K562 (cell line): ENCODE results near the gene SIRT5. TPM values are rescaled to one million over a fixed set of nuclear protein-coding genes. Genes with fewer than 3 reads are reported as not detected.

Source experiments
- CAMTA2 ChIP-seq: fragments of 250-450 bp; sonication (Bioruptor Pico); conservative IDR thresholded peaks from 2 replicates; pipeline ENCODE4 v1.5.1; 2022
- CBX1 ChIP-seq: sonication (generic); IDR thresholded peaks from 2 replicates; pipeline ENCODE4 v1.6.1; 2016; ENCODE audit warnings: antibody characterized with exemption, low read depth, mild to moderate bottlenecking
- DDX20 ChIP-seq: fragments of 450-650 bp; IDR thresholded peaks from 2 replicates; pipeline ENCODE4 v1.6.1; 2016; ENCODE audit warnings: missing genetic modification characterization, low read depth, mild to moderate bottlenecking, missing compliant biosample characterization, moderate library complexity
- GTF2F1 ChIP-seq: IDR thresholded peaks from 2 replicates; pipeline ENCODE4 v1.6.1; 2011; ENCODE audit warnings: low read depth, low read length, improper control_type of control experiment
- JUNB ChIP-seq: fragments of 450-650 bp; formaldehyde crosslinking; conservative IDR thresholded peaks from 2 replicates; pipeline ENCODE4 v1.4.0; 2020; ENCODE audit warnings: mild to moderate bottlenecking
- NFATC3 ChIP-seq: fragments of 450-650 bp; IDR thresholded peaks from 2 replicates; pipeline ENCODE4 v1.6.1; 2017; ENCODE audit warnings: mild to moderate bottlenecking
- NR2C2 ChIP-seq, 2 experiments: fragments of 200-800 bp in 1 of 2; sonication (Bioruptor generic) in 1 of 2; sonication (generic) in 1 of 2; formaldehyde crosslinking in 1 of 2; IDR thresholded peaks; 2 replicates each; pipeline versions ENCODE4 v1.6.1 to v1.8.0; 2016 to 2022; ENCODE audit warnings: mild to moderate bottlenecking in 1 of 2, missing compliant biosample characterization in 1 of 2, missing genetic modification characterization in 1 of 2, missing genetic modification reagents in 1 of 2
- RAD21 ChIP-seq, 2 experiments: fragments of 250-450 bp in 1 of 2; fragments of 450-650 bp in 1 of 2; sonication (Bioruptor Pico) in 1 of 2; formaldehyde crosslinking in 1 of 2; IDR thresholded peaks in 1 of 2; conservative IDR thresholded peaks in 1 of 2; 2 replicates each; pipeline versions ENCODE4 v1.4.0 to v1.8.0; 2020 to 2022; ENCODE audit warnings: mild to moderate bottlenecking in 2 of 2, moderate library complexity in 1 of 2
- RFX7 ChIP-seq: fragments of 250-450 bp; sonication (Bioruptor Pico); IDR thresholded peaks from 2 replicates; pipeline ENCODE4 v1.5.1; 2021; ENCODE audit warnings: mild to moderate bottlenecking
- SMAD4 ChIP-seq: fragments of 250-450 bp; sonication (Bioruptor Pico); conservative IDR thresholded peaks from 2 replicates; pipeline ENCODE4 v1.8.0; 2021; ENCODE audit warnings: inconsistent platforms, mild to moderate bottlenecking, moderate library complexity
- TEAD4 ChIP-seq, 2 experiments: sonication (generic) in 1 of 2; formaldehyde crosslinking in 1 of 2; IDR thresholded peaks; 2 replicates each; pipeline versions ENCODE4 v1.6.1 to v1.8.0; 2012 to 2022; ENCODE audit warnings: borderline replicate concordance in 1 of 2, inconsistent platforms in 1 of 2, low read length in 1 of 2, mild to moderate bottlenecking in 1 of 2, missing genetic modification reagents in 1 of 2
- ZKSCAN3 ChIP-seq: fragments of 250-450 bp; sonication (Bioruptor Pico); IDR thresholded peaks from 2 replicates; pipeline ENCODE4 v1.4.0; 2020
- ZNF24 ChIP-seq: fragments of 450-650 bp; IDR thresholded peaks from 2 replicates; pipeline ENCODE4 v1.6.1; 2016
- polyA plus RNA-seq, 8 experiments: library from polyadenylated mRNA; depleted of rRNA in 4 of 8; stranded (reverse) in 5 of 8; unstranded in 3 of 8; fragments of >200 nt; fragmentation: Nextera tagmentation in 2 of 8; fragmentation: Illumina TruSeq in 1 of 8; extraction: Ambion mirVana in 2 of 8; extraction: Trizol in 1 of 8; gene quantifications; 2 replicates each; pipeline versions ENCODE4 v1.2.1 to v1.2.3, GENCODE V29; 2011 to 2014; ENCODE audit warnings: inconsistent platforms in 1 of 8, missing spikeins in 1 of 8
- total RNA-seq, 7 experiments: library from RNA; depleted of rRNA in 6 of 7; stranded (reverse); fragments of >200 nt in 6 of 7; fragmentation: Illumina TruSeq in 2 of 7; extraction: Trizol in 2 of 7; gene quantifications; 2 replicates each; pipeline versions ENCODE4 v1.2.1 to v1.2.3, GENCODE V29; 2011 to 2021; ENCODE audit warnings: low replicate concordance in 1 of 7
- TF ChIP-seq, protein P1 (sequence below): fragments of 450-650 bp; formaldehyde crosslinking; IDR thresholded peaks from 2 replicates; pipeline ENCODE4 v1.4.0; 2022; ENCODE audit warnings: missing genetic modification characterization
- TF ChIP-seq, protein P2 (sequence below): fragments of 250-450 bp; sonication (Bioruptor Pico); IDR thresholded peaks from 2 replicates; pipeline ENCODE4 v1.8.0; 2021; ENCODE audit warnings: mild to moderate bottlenecking, moderate library complexity
- TF ChIP-seq, protein P3 (sequence below): fragments of 250-450 bp; sonication (Bioruptor Pico); IDR thresholded peaks from 2 replicates; pipeline ENCODE4 v1.8.0; 2022; ENCODE audit warnings: moderate library complexity, mild to moderate bottlenecking, inconsistent platforms
- TF ChIP-seq, protein P4 (sequence below), 3 experiments: IDR thresholded peaks in 2 of 3; conservative IDR thresholded peaks in 1 of 3; 2 replicates each; pipeline ENCODE4 v1.5.1; 2011 to 2012; ENCODE audit warnings: low read length in 3 of 3, mild to moderate bottlenecking in 3 of 3, control low read depth in 2 of 3, improper control_type of control experiment in 1 of 3, inconsistent platforms in 1 of 3, low read depth in 1 of 3, mixed read lengths in 1 of 3, moderate library complexity in 1 of 3; ENCODE audit not compliant: insufficient read depth in 2 of 3
- TF ChIP-seq, protein P5 (sequence below): fragments of 150-350 bp; conservative IDR thresholded peaks from 2 replicates; pipeline ENCODE4 v1.6.1; 2014; ENCODE audit warnings: low read length

The SIRT5 gene
- total and polyA plus RNA-seq, 9 of the 15 experiments (the other 6 are each of a cell fraction or from before 2014, with no cell fraction given) = 2.1 to 15.7 (median 11.4) TPM

DNA sequence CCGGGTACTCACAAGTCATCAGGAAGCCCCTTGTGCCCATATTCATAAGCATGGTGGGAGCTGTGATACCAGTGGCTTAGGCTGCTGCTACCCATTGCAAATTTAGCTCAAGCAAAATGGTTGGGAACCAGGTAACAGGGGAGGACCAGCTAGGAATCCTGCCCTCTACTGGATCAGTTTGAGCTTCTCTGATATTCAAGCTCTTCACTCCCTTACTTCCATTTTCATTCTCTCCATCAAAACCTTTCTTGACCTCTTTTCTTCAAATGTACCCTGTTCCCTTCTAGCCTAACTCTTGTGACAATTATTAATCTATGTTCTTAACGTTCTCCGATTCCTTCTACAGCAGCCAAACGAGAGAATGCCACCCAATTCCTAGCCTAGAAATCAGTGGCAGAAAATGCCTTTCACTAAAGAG, 50.5 kb downstream of the SIRT5 start (continued):
- TF ChIP-seq, protein P1, sequence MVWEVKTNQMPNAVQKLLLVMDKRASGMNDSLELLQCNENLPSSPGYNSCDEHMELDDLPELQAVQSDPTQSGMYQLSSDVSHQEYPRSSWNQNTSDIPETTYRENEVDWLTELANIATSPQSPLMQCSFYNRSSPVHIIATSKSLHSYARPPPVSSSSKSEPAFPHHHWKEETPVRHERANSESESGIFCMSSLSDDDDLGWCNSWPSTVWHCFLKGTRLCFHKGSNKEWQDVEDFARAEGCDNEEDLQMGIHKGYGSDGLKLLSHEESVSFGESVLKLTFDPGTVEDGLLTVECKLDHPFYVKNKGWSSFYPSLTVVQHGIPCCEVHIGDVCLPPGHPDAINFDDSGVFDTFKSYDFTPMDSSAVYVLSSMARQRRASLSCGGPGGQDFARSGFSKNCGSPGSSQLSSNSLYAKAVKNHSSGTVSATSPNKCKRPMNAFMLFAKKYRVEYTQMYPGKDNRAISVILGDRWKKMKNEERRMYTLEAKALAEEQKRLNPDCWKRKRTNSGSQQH (CRISPR knock-in tag) = no peak
- TF ChIP-seq, protein P2, sequence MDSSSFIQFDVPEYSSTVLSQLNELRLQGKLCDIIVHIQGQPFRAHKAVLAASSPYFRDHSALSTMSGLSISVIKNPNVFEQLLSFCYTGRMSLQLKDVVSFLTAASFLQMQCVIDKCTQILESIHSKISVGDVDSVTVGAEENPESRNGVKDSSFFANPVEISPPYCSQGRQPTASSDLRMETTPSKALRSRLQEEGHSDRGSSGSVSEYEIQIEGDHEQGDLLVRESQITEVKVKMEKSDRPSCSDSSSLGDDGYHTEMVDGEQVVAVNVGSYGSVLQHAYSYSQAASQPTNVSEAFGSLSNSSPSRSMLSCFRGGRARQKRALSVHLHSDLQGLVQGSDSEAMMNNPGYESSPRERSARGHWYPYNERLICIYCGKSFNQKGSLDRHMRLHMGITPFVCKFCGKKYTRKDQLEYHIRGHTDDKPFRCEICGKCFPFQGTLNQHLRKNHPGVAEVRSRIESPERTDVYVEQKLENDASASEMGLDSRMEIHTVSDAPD (CRISPR knock-in tag) = no peak
- TF ChIP-seq JUNB (CRISPR knock-in tag) (no peak), NR2C2 (CRISPR knock-in tag; IDR thresholded peaks at IDR 0.05) (no peak), NR2C2 (tag; IDR thresholded peaks at IDR 0.05) (no peak), SMAD4 (CRISPR knock-in tag) (no peak), CBX1 (no peak), NFATC3 (peak; percentile 4; the same call in 1 of the 2 replicates), GTF2F1 (no peak), ZNF24 (no peak), DDX20 (no peak), ZKSCAN3 (no peak), CAMTA2 (no peak), RFX7 (no peak), RAD21 (CRISPR knock-in tag; conservative IDR thresholded peaks at IDR 0.05 in 1 of 2, IDR thresholded peaks at IDR 0.05 in 1 of 2) (peak; percentile 38 to 64), TEAD4 (IDR thresholded peaks at IDR 0.05; ENCODE audit: low read length) (no peak), TEAD4 (CRISPR knock-in tag; IDR thresholded peaks at IDR 0.05; ENCODE audit: borderline replicate concordance) (no peak)
- TF ChIP-seq, protein P3, sequence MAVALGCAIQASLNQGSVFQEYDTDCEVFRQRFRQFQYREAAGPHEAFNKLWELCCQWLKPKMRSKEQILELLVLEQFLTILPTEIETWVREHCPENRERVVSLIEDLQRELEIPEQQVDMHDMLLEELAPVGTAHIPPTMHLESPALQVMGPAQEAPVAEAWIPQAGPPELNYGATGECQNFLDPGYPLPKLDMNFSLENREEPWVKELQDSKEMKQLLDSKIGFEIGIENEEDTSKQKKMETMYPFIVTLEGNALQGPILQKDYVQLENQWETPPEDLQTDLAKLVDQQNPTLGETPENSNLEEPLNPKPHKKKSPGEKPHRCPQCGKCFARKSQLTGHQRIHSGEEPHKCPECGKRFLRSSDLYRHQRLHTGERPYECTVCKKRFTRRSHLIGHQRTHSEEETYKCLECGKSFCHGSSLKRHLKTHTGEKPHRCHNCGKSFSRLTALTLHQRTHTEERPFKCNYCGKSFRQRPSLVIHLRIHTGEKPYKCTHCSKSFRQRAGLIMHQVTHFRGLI (CRISPR knock-in tag) = no peak
- TF ChIP-seq, protein P4, sequence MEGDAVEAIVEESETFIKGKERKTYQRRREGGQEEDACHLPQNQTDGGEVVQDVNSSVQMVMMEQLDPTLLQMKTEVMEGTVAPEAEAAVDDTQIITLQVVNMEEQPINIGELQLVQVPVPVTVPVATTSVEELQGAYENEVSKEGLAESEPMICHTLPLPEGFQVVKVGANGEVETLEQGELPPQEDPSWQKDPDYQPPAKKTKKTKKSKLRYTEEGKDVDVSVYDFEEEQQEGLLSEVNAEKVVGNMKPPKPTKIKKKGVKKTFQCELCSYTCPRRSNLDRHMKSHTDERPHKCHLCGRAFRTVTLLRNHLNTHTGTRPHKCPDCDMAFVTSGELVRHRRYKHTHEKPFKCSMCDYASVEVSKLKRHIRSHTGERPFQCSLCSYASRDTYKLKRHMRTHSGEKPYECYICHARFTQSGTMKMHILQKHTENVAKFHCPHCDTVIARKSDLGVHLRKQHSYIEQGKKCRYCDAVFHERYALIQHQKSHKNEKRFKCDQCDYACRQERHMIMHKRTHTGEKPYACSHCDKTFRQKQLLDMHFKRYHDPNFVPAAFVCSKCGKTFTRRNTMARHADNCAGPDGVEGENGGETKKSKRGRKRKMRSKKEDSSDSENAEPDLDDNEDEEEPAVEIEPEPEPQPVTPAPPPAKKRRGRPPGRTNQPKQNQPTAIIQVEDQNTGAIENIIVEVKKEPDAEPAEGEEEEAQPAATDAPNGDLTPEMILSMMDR (IDR thresholded peaks at IDR 0.05 in 2 of 3, conservative IDR thresholded peaks at IDR 0.05 in 1 of 3; ENCODE audit: insufficient read depth in 2 of 3, low read depth in 1 of 3, low read length in 3 of 3) = peak; percentile 53 to 69 (median 67)
- TF ChIP-seq, protein P5, sequence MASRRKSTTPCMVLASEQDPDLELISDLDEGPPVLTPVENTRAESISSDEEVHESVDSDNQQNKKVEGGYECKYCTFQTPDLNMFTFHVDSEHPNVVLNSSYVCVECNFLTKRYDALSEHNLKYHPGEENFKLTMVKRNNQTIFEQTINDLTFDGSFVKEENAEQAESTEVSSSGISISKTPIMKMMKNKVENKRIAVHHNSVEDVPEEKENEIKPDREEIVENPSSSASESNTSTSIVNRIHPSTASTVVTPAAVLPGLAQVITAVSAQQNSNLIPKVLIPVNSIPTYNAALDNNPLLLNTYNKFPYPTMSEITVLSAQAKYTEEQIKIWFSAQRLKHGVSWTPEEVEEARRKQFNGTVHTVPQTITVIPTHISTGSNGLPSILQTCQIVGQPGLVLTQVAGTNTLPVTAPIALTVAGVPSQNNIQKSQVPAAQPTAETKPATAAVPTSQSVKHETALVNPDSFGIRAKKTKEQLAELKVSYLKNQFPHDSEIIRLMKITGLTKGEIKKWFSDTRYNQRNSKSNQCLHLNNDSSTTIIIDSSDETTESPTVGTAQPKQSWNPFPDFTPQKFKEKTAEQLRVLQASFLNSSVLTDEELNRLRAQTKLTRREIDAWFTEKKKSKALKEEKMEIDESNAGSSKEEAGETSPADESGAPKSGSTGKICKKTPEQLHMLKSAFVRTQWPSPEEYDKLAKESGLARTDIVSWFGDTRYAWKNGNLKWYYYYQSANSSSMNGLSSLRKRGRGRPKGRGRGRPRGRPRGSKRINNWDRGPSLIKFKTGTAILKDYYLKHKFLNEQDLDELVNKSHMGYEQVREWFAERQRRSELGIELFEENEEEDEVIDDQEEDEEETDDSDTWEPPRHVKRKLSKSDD = 0 out of 2 replicates have a peak, but pooled peaks have one; percentile 58
